NT2/D1 (cell line): ENCODE results near the gene TGM2.

Source experiments
- SUZ12 ChIP-seq: IDR thresholded peaks from 2 replicates; pipeline ENCODE4 v1.6.1; 2011; ENCODE audit not compliant: insufficient read length, insufficient read depth; ENCODE audit errors: extremely low read depth
- YY1 ChIP-seq: IDR thresholded peaks from 2 replicates; pipeline ENCODE4 v1.6.1; 2011; ENCODE audit not compliant: insufficient read length, insufficient read depth

DNA sequence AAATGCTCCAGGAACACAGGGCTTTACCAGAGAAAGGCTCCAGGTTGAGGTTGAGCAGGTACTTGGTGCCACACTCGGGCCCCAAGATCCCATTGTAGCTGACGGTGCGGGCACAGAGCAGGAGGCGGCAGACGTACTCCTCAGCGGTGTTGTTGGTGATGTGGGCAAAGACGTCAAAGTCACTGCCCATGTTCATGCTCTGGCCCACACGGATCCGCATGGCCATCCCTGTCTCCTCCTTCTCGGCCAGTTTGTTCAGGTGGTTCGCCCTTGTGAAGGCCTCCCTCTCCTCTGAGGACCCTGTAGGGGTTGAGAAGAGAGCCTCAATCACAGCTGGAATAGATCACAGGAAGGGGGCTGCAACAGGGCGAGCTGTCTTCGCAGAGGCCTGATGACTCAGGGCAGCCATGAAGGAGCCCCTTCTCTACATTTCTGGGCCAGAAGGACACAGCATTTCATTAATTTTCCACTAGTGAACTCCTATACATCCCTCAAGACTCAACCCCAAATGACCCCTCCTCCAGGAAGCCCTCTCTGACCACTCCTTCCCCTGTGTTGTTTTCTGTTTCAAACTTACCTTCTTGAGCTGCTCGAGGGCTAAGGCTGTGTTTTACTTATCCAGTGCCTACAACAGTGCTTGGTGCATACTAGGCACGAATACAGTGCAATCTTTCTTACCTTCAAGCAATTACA lies 26.8 kb downstream of the TGM2 start:
- TF ChIP-seq YY1 (no peak), SUZ12 (no peak)
